Endothelial cell of umbilical vein (primary cell): ENCODE results near the gene GHRHR. TPM values are rescaled to one million over a fixed set of nuclear protein-coding genes. Genes with fewer than 3 reads are reported as not detected.

Experiments used
- BruUV-seq: library from RNA; stranded (reverse); fragments of 400-500 nt; replicated peaks from 2 replicates; lab custom pipeline; 2021; lab: Mats Ljungman, UMichigan
- CTCF ChIA-PET: fragments of 300-600, 350-600 bp; sonication (Branson Sonifier 250); formaldehyde crosslinking; loops from one replicate; lab custom pipeline; 2021; ENCODE audit warnings: antibody characterized with exemption, inconsistent platforms; lab: Charles Lee
- POLR2A ChIA-PET: fragments of 300-600, 350-600 bp; sonication (Branson Sonifier 250); formaldehyde crosslinking; loops from one replicate; lab custom pipeline; 2021; ENCODE audit warnings: antibody characterized with exemption, inconsistent platforms; lab: Charles Lee
- DNase-seq: peaks from one replicate; pipeline ENCODE4 v3.0.0-alpha.2; 2011; ENCODE audit warnings: low read depth, low spot score
- FAIRE-seq: peaks from 2 replicates; lab custom pipeline; 2011; peaks lifted over from hg19 to GRCh38; lab: Jason Lieb, UNC
- H2AFZ ChIP-seq: 2 replicates; pipeline ENCODE4 v1.6.0; 2012; ENCODE audit warnings: low read depth, low read length, control low read depth, inconsistent platforms
- H3K27ac ChIP-seq: 2 replicates; pipeline ENCODE4 v1.5.1; 2011; ENCODE audit warnings: low read depth, mild to moderate bottlenecking, control low read depth, low read length, moderate library complexity; ENCODE audit not compliant: insufficient read depth
- H3K27me3 ChIP-seq, 2 experiments: 2 replicates each; pipeline versions ENCODE4 v1.6.0 to v1.6.1; 2011; ENCODE audit warnings: low read length in 2 of 2, mixed read lengths in 1 of 2; ENCODE audit not compliant: control insufficient read depth in 2 of 2, insufficient read depth in 2 of 2
- H3K36me3 ChIP-seq, 2 experiments: 2 replicates in 1 of 2; 3 replicates in 1 of 2; pipeline ENCODE4 v1.5.1; 2011; ENCODE audit warnings: low read length in 2 of 2, mild to moderate bottlenecking in 1 of 2, moderate library complexity in 1 of 2; ENCODE audit not compliant: control insufficient read depth in 2 of 2, insufficient read depth in 2 of 2; ENCODE audit errors: extremely low read depth in 1 of 2
- H3K4me1 ChIP-seq: 3 replicates; pipeline ENCODE4 v1.5.1; 2011; ENCODE audit warnings: mild to moderate bottlenecking, low read length; ENCODE audit not compliant: control insufficient read depth, insufficient read depth; ENCODE audit errors: extremely low read depth
- H3K4me2 ChIP-seq: 2 replicates; pipeline ENCODE4 v1.6.1; 2011; ENCODE audit warnings: low read length, control low read depth, mixed read lengths; ENCODE audit not compliant: insufficient read depth
- H3K4me3 ChIP-seq, 3 experiments: fragments of 200-600 bp in 1 of 3; sonication (generic), shearing (Covaris generic) in 1 of 3; replicated peaks in 1 of 3; 2 replicates each; pipeline ENCODE4 v1.5.1; 2011 to 2016; ENCODE audit warnings: control low read depth in 3 of 3, low read length in 3 of 3, mild to moderate bottlenecking in 2 of 3, inconsistent platforms in 1 of 3, low read depth in 1 of 3, moderate library complexity in 1 of 3; ENCODE audit not compliant: insufficient read depth in 1 of 3
- H3K79me2 ChIP-seq: 2 replicates; pipeline ENCODE4 v1.6.0; 2012; ENCODE audit warnings: low read length, inconsistent platforms; ENCODE audit not compliant: control insufficient read depth, insufficient read depth
- H3K9ac ChIP-seq: replicated peaks from 2 replicates; pipeline ENCODE3; 2011; ENCODE audit warnings: low read length, control low read depth; ENCODE audit not compliant: insufficient read depth; ENCODE audit errors: extremely low read depth
- H3K9me1 ChIP-seq: replicated peaks from 3 replicates; pipeline ENCODE4 v1.6.0; 2011; ENCODE audit warnings: mild to moderate bottlenecking, low read length; ENCODE audit not compliant: control insufficient read depth, insufficient read depth; ENCODE audit errors: extremely low read depth
- H3K9me3 ChIP-seq: replicated peaks from 2 replicates; pipeline ENCODE4 v1.5.1; 2012; ENCODE audit warnings: low read length, inconsistent platforms; ENCODE audit not compliant: control insufficient read depth, insufficient read depth
- H4K20me1 ChIP-seq: replicated peaks from 2 replicates; pipeline ENCODE3; 2011; ENCODE audit warnings: mild to moderate bottlenecking, low read length; ENCODE audit not compliant: control insufficient read depth, insufficient read depth; ENCODE audit errors: extremely low read depth
- EZH2 ChIP-seq: IDR thresholded peaks from 2 replicates; pipeline ENCODE4 v1.6.1; 2012; ENCODE audit warnings: borderline replicate concordance, low read depth, mild to moderate bottlenecking, moderate library complexity, low read length, inconsistent platforms; ENCODE audit not compliant: severe bottlenecking
- FOS ChIP-seq: IDR thresholded peaks from 2 replicates; pipeline ENCODE4 v1.6.1; 2011; ENCODE audit warnings: mild to moderate bottlenecking, low read length, moderate library complexity, borderline replicate concordance; ENCODE audit not compliant: insufficient read depth
- GATA2 ChIP-seq: IDR thresholded peaks from 2 replicates; pipeline ENCODE4 v1.7.0; 2011; ENCODE audit warnings: low read depth, mild to moderate bottlenecking, moderate library complexity, mixed read lengths, low read length; ENCODE audit not compliant: insufficient read length, insufficient read depth
- JUN ChIP-seq: IDR thresholded peaks from 2 replicates; pipeline ENCODE4 v1.6.1; 2011; ENCODE audit warnings: borderline replicate concordance, low read depth; ENCODE audit not compliant: insufficient read length, insufficient read depth
- MYC ChIP-seq: IDR thresholded peaks from one replicate; pipeline ENCODE4 v1.6.1; 2011; ENCODE audit warnings: mild to moderate bottlenecking, low read depth, low read length
- POLR2A ChIP-seq: IDR thresholded peaks from 2 replicates; pipeline ENCODE4 v1.6.1; 2012; ENCODE audit warnings: low read depth, mild to moderate bottlenecking, control low read depth, low read length
- POLR2AphosphoS5 ChIP-seq: IDR thresholded peaks from 2 replicates; pipeline ENCODE4 v1.6.1; 2012; ENCODE audit warnings: low read depth, mild to moderate bottlenecking, control low read depth, low read length, moderate library complexity; ENCODE audit not compliant: insufficient read depth
- dilution Hi-C: fragments of 300-500 bp; cut with MboI; formaldehyde crosslinking; loops from one replicate; pipeline ENCODE4 v1.15.0; 2019; ENCODE audit warnings: low sequenced_read_pairs; ENCODE audit not compliant: extremely low pct_ligation_motif_present
- intact Hi-C: fragments of 100-400 bp; cut with micrococcal nuclease; formaldehyde crosslinking; loops from one replicate; pipeline ENCODE4 v1.10.0; 2022
- polyA plus RNA-seq, 4 experiments: library from polyadenylated mRNA; depleted of rRNA in 3 of 4; stranded (reverse) in 3 of 4; unstranded in 1 of 4; fragments of >200 nt; gene quantifications; 2 replicates each; pipeline versions ENCODE4 v1.2.1 to v1.2.3, GENCODE V29; 2011 to 2012; ENCODE audit warnings: missing spikeins in 1 of 4
- total RNA-seq: library from RNA; stranded (reverse); gene quantifications from 2 replicates; pipeline ENCODE4 v1.2.3, GENCODE V29; 2021
- TF ChIP-seq, protein P1 (sequence below): IDR thresholded peaks from 2 replicates; pipeline ENCODE4 v1.6.1; 2011; ENCODE audit not compliant: insufficient read depth, insufficient read length
- TF ChIP-seq, protein P2 (sequence below), 2 donors: IDR thresholded peaks; 1 replicate in 1 of 2; 2 replicates in 1 of 2; pipeline ENCODE4 v1.5.1; 2011; ENCODE audit warnings: low read length in 2 of 2, mild to moderate bottlenecking in 2 of 2, moderate library complexity in 2 of 2, control low read depth in 1 of 2, inconsistent platforms in 1 of 2, low read depth in 1 of 2; ENCODE audit not compliant: insufficient read depth in 1 of 2; ENCODE audit errors: extremely low read depth in 1 of 2

GHRHR gene
- total and polyA plus RNA-seq, 2 donors (not counting 3 experiments of a cell fraction or from before 2014, with no cell fraction given) = not detected

DNA sequence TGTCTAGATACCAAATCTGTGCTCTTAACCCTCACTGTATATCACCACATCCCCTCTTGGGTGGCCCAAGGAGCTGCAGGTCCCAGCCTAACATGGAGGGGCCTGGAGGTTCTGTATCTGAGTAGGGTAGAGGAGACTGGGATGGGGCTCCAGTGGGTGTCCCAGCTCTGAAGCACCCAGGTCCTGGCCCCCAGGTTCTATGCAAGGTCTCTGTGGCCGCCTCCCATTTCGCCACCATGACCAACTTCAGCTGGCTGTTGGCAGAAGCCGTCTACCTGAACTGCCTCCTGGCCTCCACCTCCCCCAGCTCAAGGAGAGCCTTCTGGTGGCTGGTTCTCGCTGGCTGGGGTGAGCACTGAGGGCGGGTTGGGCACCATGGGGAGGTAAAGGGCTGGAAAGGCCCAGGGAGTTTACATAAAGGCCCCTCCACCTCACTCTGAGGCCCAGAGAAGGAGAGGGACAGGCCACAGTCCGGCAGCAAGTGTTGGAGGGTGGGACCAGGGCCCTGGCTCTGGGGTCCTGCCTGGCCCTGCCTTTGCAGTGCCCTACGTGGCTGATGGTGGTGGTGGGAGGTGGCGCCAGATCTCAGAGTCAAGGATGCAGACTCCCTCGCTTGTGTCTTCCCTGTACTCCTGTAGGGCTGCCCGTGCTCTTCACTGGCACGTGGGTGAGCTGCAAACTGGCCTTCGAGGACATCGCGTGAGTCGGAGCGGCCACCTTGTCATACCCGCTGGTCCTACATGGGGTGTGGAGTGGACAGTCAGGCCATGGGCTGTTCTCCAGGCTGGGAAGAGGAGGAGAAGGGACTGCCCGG, 10.2 kb downstream of the GHRHR start:
- no peak overlapping the region for H3K9ac ChIP-seq
- no peak overlapping the region for H3K4me2 ChIP-seq
- no peaks in the 10 kb centered on the region for H3K36me3 ChIP-seq
- no peaks in the 10 kb centered on the region for H3K4me1 ChIP-seq
- H3K79me2 ChIP-seq = no peaks in the 10 kb centered on the region
- no peak for TF ChIP-seq GATA2
- no peak for TF ChIP-seq JUN
- no peak for TF ChIP-seq MYC
- TF ChIP-seq FOS = no peak
- TF ChIP-seq, protein P1, sequence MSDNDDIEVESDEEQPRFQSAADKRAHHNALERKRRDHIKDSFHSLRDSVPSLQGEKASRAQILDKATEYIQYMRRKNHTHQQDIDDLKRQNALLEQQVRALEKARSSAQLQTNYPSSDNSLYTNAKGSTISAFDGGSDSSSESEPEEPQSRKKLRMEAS = no peak
- no peak for TF ChIP-seq POLR2AphosphoS5
- TF ChIP-seq EZH2 = no peak
- TF ChIP-seq, protein P2, sequence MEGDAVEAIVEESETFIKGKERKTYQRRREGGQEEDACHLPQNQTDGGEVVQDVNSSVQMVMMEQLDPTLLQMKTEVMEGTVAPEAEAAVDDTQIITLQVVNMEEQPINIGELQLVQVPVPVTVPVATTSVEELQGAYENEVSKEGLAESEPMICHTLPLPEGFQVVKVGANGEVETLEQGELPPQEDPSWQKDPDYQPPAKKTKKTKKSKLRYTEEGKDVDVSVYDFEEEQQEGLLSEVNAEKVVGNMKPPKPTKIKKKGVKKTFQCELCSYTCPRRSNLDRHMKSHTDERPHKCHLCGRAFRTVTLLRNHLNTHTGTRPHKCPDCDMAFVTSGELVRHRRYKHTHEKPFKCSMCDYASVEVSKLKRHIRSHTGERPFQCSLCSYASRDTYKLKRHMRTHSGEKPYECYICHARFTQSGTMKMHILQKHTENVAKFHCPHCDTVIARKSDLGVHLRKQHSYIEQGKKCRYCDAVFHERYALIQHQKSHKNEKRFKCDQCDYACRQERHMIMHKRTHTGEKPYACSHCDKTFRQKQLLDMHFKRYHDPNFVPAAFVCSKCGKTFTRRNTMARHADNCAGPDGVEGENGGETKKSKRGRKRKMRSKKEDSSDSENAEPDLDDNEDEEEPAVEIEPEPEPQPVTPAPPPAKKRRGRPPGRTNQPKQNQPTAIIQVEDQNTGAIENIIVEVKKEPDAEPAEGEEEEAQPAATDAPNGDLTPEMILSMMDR (IDR thresholded peaks at IDR 0.05; ENCODE audit: extremely low read depth in 1 of 2, insufficient read depth in 1 of 2, low read depth in 1 of 2, low read length in 2 of 2) = no peak
- no peak for TF ChIP-seq POLR2A
- ChIA-PET POLR2A (no interaction called here), CTCF (interaction anchor here (0.8 to 4.3 kb wide), 7 partner anchors 10 to 174 kb away, joined by 3 to 22 read pairs (median 7); no protein-coding TSS in a partner anchor)
- DNase-seq = no peak
- H4K20me1 ChIP-seq = no peaks in the 10 kb centered on the region
- H3K27me3 ChIP-seq = peaks cover 20 to 29% of the 10 kb centered on the region in 2 experiments
- BruUV-seq = no TSS peak
- no peak for FAIRE-seq
- dilution Hi-C loops = no loop called here
- H2AFZ ChIP-seq = no peak overlapping the region
- H3K9me1 ChIP-seq = no peaks in the 10 kb centered on the region
- H3K27ac ChIP-seq = no peak overlapping the region
- H3K4me3 ChIP-seq = no peak overlapping the region
- no peaks in the 10 kb centered on the region for H3K9me3 ChIP-seq
- intact Hi-C loops = loop anchor here (1.0 to 2.0 kb wide), 3 partner anchors 35 to 233 kb away; no protein-coding TSS in a partner anchor
